ENCODE data around the gene NGRN. TPM values are rescaled to one million over a fixed set of nuclear protein-coding genes. Genes with fewer than 3 reads are reported as not detected.

Gene NGRN
- total and polyA plus RNA-seq, 11 donors = 93.2 to 149 (median 119) TPM

DNA sequence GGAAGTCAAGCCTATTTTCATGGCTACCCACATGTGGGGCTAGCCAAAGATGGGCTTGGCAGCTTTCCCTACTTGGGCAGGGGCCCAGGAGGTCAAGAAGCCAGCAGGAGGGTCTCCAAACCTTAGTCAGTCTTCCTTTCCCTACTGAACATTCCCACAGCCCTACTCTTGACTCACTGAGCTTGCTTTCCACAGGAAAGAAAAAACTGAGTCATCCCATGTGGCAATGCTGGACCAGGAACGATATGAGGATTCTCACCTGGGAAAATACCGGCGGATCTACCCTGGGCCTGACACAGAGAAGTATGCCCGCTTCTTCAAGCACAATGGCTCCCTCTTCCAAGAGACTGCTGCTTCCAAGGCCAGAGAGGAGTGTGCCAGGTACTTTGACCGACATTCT lies 3.7 kb upstream of the NGRN start:
- H3K9me3 ChIP-seq = no peaks in the 10 kb centered on the region
- intact Hi-C loops (cut with DNase I) = no loop called here
- DNase-seq = no peak
- peaks cover 0 to 17% (median 12%) of the 10 kb centered on the region in 12 donors for H3K4me1 ChIP-seq
- no peak for ATAC-seq
- H3K4me3 ChIP-seq = no peak overlapping the region
- TF ChIP-seq POLR2A (IDR thresholded peaks at IDR 0.05) = no peak
- TF ChIP-seq, protein P1, sequence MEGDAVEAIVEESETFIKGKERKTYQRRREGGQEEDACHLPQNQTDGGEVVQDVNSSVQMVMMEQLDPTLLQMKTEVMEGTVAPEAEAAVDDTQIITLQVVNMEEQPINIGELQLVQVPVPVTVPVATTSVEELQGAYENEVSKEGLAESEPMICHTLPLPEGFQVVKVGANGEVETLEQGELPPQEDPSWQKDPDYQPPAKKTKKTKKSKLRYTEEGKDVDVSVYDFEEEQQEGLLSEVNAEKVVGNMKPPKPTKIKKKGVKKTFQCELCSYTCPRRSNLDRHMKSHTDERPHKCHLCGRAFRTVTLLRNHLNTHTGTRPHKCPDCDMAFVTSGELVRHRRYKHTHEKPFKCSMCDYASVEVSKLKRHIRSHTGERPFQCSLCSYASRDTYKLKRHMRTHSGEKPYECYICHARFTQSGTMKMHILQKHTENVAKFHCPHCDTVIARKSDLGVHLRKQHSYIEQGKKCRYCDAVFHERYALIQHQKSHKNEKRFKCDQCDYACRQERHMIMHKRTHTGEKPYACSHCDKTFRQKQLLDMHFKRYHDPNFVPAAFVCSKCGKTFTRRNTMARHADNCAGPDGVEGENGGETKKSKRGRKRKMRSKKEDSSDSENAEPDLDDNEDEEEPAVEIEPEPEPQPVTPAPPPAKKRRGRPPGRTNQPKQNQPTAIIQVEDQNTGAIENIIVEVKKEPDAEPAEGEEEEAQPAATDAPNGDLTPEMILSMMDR (IDR thresholded peaks at IDR 0.05) = no peak
- no peak overlapping the region for H3K27ac ChIP-seq
- 85 to 94% (median 90%) methylated on average over 5 of the region's 5 CpGs for WGBS, 4 donors
- peaks cover 0 to under 1% (median 0%) of the 10 kb centered on the region in 9 donors for H3K36me3 ChIP-seq
- H3K27me3 ChIP-seq = no peaks in the 10 kb centered on the region

- Histone ChIP-seq H3K4me1 (peaks cover 0 to 23% (median 18%) of the 10 kb centered on the region in 12 donors), H3K4me3 (no peak overlapping the region), H3K36me3 (peaks cover 0 to 6% (median 2%) of the 10 kb centered on the region in 9 donors), H3K27me3 (no peaks in the 10 kb centered on the region), H3K27ac (no peak overlapping the region), H3K9me3 (no peaks in the 10 kb centered on the region)
- TF ChIP-seq POLR2A (IDR thresholded peaks at IDR 0.05) = no peak
- TF ChIP-seq, protein P1 (IDR thresholded peaks at IDR 0.05) = no peak
- ATAC-seq = no peak
- 75 to 83% (median 79%) methylated on average over 5 of the region's 5 CpGs for WGBS, 4 donors
- no peak for DNase-seq
- intact Hi-C loops (cut with DNase I) = no loop called here
Observed at GRCh38 chr15:90262426-90262825, 3.0 kb upstream of the NGRN start.

- DNase-seq = no peak
- Histone ChIP-seq H3K4me3 (peak overlapping the region; percentile 36 to 95 (median 72)), H3K9me3 (no peaks in the 10 kb centered on the region), H3K27me3 (no peaks in the 10 kb centered on the region), H3K36me3 (peaks cover 0 to 28% (median 14%) of the 10 kb centered on the region in 9 donors), H3K27ac (peak overlapping the region; percentile 90 to 100 (median 96)), H3K4me1 (peaks cover 0 to 43% (median 37%) of the 10 kb centered on the region in 12 donors)
- WGBS, 4 donors = 43 to 56% (median 52%) methylated on average over 4 of the region's 4 CpGs
- intact Hi-C loops (cut with DNase I) = loop anchor here in 4 of 10 donors (1.0 to 5.0 kb wide), 3 partner anchors 30 to 32 kb away; partner anchors contain the start of genes GDPGP1 (in 4 of the 4) and CIB1 (in 1 of the 4)
- TF ChIP-seq, protein P1 (IDR thresholded peaks at IDR 0.05) = no peak
- TF ChIP-seq POLR2A (IDR thresholded peaks at IDR 0.05) = no peak
- ATAC-seq = peak in 2 of 4 donors; percentile 4 to 7
Observed at GRCh38 chr15:90264671-90265070, 801 bp upstream of the NGRN start.

GRCh38 chr15:90266061-90266431 lies 574 bp downstream of the NGRN start:
- peak in 3 of 5 donors; percentile 34 to 44 (median 41) for DNase-seq
- no peaks in the 10 kb centered on the region for H3K9me3 ChIP-seq
- TF ChIP-seq POLR2A (IDR thresholded peaks at IDR 0.05) = no peak
- TF ChIP-seq, protein P1 (IDR thresholded peaks at IDR 0.05) = no peak
- peak; percentile 9 to 54 (median 34) for ATAC-seq
- H3K4me1 ChIP-seq = peaks cover 0 to 56% (median 51%) of the 10 kb centered on the region in 12 donors
- peaks cover 0 to 41% (median 27%) of the 10 kb centered on the region in 9 donors for H3K36me3 ChIP-seq
- peak overlapping the region; percentile 36 to 95 (median 72) for H3K4me3 ChIP-seq
- H3K27me3 ChIP-seq = no peaks in the 10 kb centered on the region
- H3K27ac ChIP-seq = peak overlapping the region; percentile 90 to 100 (median 96)
- 0 to 1% (median 0%) methylated on average over 16 of the region's 16 CpGs for WGBS, 4 donors
- intact Hi-C loops (cut with DNase I) = loop anchor here in 1 of 10 donors (5.0 kb wide), 1 partner anchor 34 kb away; the partner anchor contains the start of genes CIB1 and GDPGP1
